Subcutaneous abdominal adipose tissue (tissue), 5 donors: ENCODE measurements around the gene ZNF211.

ENCODE experiments used
- H3K27ac ChIP-seq: one replicate; pipeline ENCODE4 v1.7.0; 2013; ENCODE audit warnings: low read depth, mild to moderate bottlenecking, inconsistent platforms, low read length, moderate library complexity
- H3K27me3 ChIP-seq, 5 donors: one replicate each; pipeline ENCODE4 v1.7.0; 2013; ENCODE audit warnings: low read length in 5 of 5, inconsistent platforms in 1 of 5; ENCODE audit not compliant: control insufficient read depth in 5 of 5, insufficient read depth in 4 of 5
- H3K36me3 ChIP-seq, 5 donors: one replicate each; pipeline ENCODE4 v1.7.0; 2013; ENCODE audit warnings: low read length in 5 of 5; ENCODE audit not compliant: control insufficient read depth in 5 of 5, insufficient read depth in 5 of 5
- H3K4me1 ChIP-seq, 5 donors: one replicate each; pipeline ENCODE4 v1.7.0; 2013; ENCODE audit warnings: low read length in 5 of 5, mild to moderate bottlenecking in 3 of 5, moderate library complexity in 1 of 5; ENCODE audit not compliant: control insufficient read depth in 5 of 5, insufficient read depth in 5 of 5
- H3K4me3 ChIP-seq, 5 donors: one replicate each; pipeline ENCODE4 v1.7.0; 2013; ENCODE audit warnings: low read length in 5 of 5, low read depth in 1 of 5
- H3K9ac ChIP-seq, 5 donors: one replicate each; pipeline ENCODE4 v1.7.0; 2013; ENCODE audit warnings: low read length in 5 of 5, mild to moderate bottlenecking in 4 of 5, moderate library complexity in 3 of 5
- H3K9me3 ChIP-seq, 5 donors: one replicate each; pipeline ENCODE4 v1.7.0; 2013; ENCODE audit warnings: low read length in 5 of 5; ENCODE audit not compliant: control insufficient read depth in 5 of 5
- donor health status: healthy.
- donor health status: healthy.
- donor health status: healthy.
- donor health status: healthy.
- donor health status: healthy.

The ZNF211 gene

GRCh38 chr19:57632987-57633831, at the start of gene ZNF211:
Gene ZNF211, plus strand, starts transcription at chr19:57633168. Its CDS starts 179 bp downstream, at chr19:57633347.
- Histone ChIP-seq H3K4me1 (peaks cover 0 to 18% (median 14%) of the 10 kb centered on the region in 5 donors), H3K36me3 (peaks cover 22 to 35% (median 28%) of the 10 kb centered on the region in 5 donors), H3K9ac (peak within 1 kb of the TSS; percentile 75 to 95 (median 87))

GRCh38 chr19:57583521-57584416, 49.2 kb upstream of the ZNF211 start, which contains the start of gene ZIK1:
Gene ZIK1, plus strand, starts transcription at chr19:57584145. Its CDS starts 212 bp downstream, at chr19:57584357.
- H3K27ac ChIP-seq, result no peak within 1 kb of the TSS
- peaks cover 13 to 40% (median 29%) of the 10 kb centered on the region in 5 donors for H3K9me3 ChIP-seq
- H3K4me3 ChIP-seq, result peak within 1 kb of the TSS; percentile 74 to 93 (median 78)
- no peaks in the 10 kb centered on the region for H3K27me3 ChIP-seq
- peak within 1 kb of the TSS in 3 of 5 donors; percentile 32 to 67 (median 65) for H3K9ac ChIP-seq
- H3K36me3 ChIP-seq, result peaks cover 0 to 12% (median 9%) of the 10 kb centered on the region in 5 donors
- H3K4me1 ChIP-seq, result peaks cover 0 to 24% (median 22%) of the 10 kb centered on the region in 5 donors

More at GRCh38 chr19:57632987-57633831, at the start of gene ZNF211:
- peaks cover 20 to 42% (median 28%) of the 10 kb centered on the region in 5 donors for H3K9me3 ChIP-seq
- no peaks in the 10 kb centered on the region for H3K27me3 ChIP-seq
- peak within 1 kb of the TSS; percentile 89 to 95 (median 93) for H3K4me3 ChIP-seq
- no peak within 1 kb of the TSS for H3K27ac ChIP-seq

GRCh38 chr19:57587529-57587928, 45.4 kb upstream of the ZNF211 start:
- H3K27me3 ChIP-seq, result peaks cover 0 to 2% (median 0%) of the 10 kb centered on the region in 5 donors
- H3K9ac ChIP-seq, result no peak overlapping the region
- peak overlapping the region in 4 of 5 donors; percentile 18 to 45 (median 34) for H3K4me3 ChIP-seq
- H3K36me3 ChIP-seq, result peaks cover 20 to 37% (median 34%) of the 10 kb centered on the region in 5 donors
- H3K4me1 ChIP-seq, result peaks cover 7 to 18% (median 18%) of the 10 kb centered on the region in 5 donors
- no peak overlapping the region for H3K27ac ChIP-seq
- peaks cover 44 to 78% (median 67%) of the 10 kb centered on the region in 5 donors for H3K9me3 ChIP-seq

- peak overlapping the region in 3 of 5 donors; percentile 65 to 86 (median 78) for H3K9ac ChIP-seq
- peaks cover 0 to 16% (median 14%) of the 10 kb centered on the region in 5 donors for H3K4me1 ChIP-seq
- H3K27me3 ChIP-seq, result no peaks in the 10 kb centered on the region
- H3K9me3 ChIP-seq, result peaks cover 6 to 24% (median 15%) of the 10 kb centered on the region in 5 donors
- H3K4me3 ChIP-seq, result peak overlapping the region; percentile 78 to 97 (median 92)
- H3K27ac ChIP-seq, result no peak overlapping the region
- peaks cover 1 to 12% (median 8%) of the 10 kb centered on the region in 5 donors for H3K36me3 ChIP-seq
Measured at GRCh38 chr19:57599377-57599760, 33.6 kb upstream of the ZNF211 start.

- peak within 1 kb of the TSS in 4 of 5 donors; percentile 65 to 86 (median 76) for H3K9ac ChIP-seq
- H3K4me1 ChIP-seq, result peaks cover 0 to 16% (median 14%) of the 10 kb centered on the region in 5 donors
- no peaks in the 10 kb centered on the region for H3K27me3 ChIP-seq
- peaks cover 6 to 17% (median 13%) of the 10 kb centered on the region in 5 donors for H3K36me3 ChIP-seq
- no peak within 1 kb of the TSS for H3K27ac ChIP-seq
- peaks cover 10 to 29% (median 20%) of the 10 kb centered on the region in 5 donors for H3K9me3 ChIP-seq
- H3K4me3 ChIP-seq, result peak within 1 kb of the TSS; percentile 78 to 97 (median 92)
Measured at GRCh38 chr19:57599761-57600383, 33.1 kb upstream of the ZNF211 start, which contains the start of gene ZNF530. Gene ZNF530, plus strand, starts transcription at chr19:57599885. Its CDS starts 4,461 bp downstream, at chr19:57604346.

GRCh38 chr19:57606931-57607330, 26.0 kb upstream of the ZNF211 start:
- H3K36me3 ChIP-seq, result peaks cover 20 to 44% (median 33%) of the 10 kb centered on the region in 5 donors

GRCh38 chr19:57611113-57611512, 21.9 kb upstream of the ZNF211 start:
- Histone ChIP-seq H3K27me3 (no peaks in the 10 kb centered on the region), H3K9ac (no peak overlapping the region), H3K4me3 (no peak overlapping the region), H3K36me3 (peaks cover 9 to 22% (median 12%) of the 10 kb centered on the region in 5 donors), H3K9me3 (peaks cover 24 to 47% (median 28%) of the 10 kb centered on the region in 5 donors), H3K4me1 (peaks cover 10 to 19% (median 17%) of the 10 kb centered on the region in 5 donors), H3K27ac (no peak overlapping the region)

More at GRCh38 chr19:57606931-57607330, 26.0 kb upstream of the ZNF211 start:
- Histone ChIP-seq H3K4me3 (peak overlapping the region in 3 of 5 donors; percentile 6 to 14 (median 12)), H3K27me3 (no peaks in the 10 kb centered on the region), H3K9ac (peak overlapping the region in 1 of 5 donors; percentile 16), H3K9me3 (peaks cover 37 to 69% (median 51%) of the 10 kb centered on the region in 5 donors), H3K27ac (no peak overlapping the region), H3K4me1 (peaks cover 0 to 10% (median 0%) of the 10 kb centered on the region in 5 donors)

GRCh38 chr19:57613941-57614743, 18.8 kb upstream of the ZNF211 start, which contains the start of gene ZNF134:
Gene ZNF134, plus strand, starts transcription at chr19:57614242. Its CDS starts 5,227 bp downstream, at chr19:57619469.
- Histone ChIP-seq H3K4me1 (peaks cover 0 to 19% (median 17%) of the 10 kb centered on the region in 5 donors), H3K9ac (peak within 1 kb of the TSS; percentile 23 to 91 (median 87)), H3K27me3 (no peaks in the 10 kb centered on the region), H3K27ac (no peak within 1 kb of the TSS), H3K36me3 (peaks cover 5 to 36% (median 33%) of the 10 kb centered on the region in 5 donors), H3K9me3 (peaks cover 36 to 59% (median 44%) of the 10 kb centered on the region in 5 donors), H3K4me3 (peak within 1 kb of the TSS; percentile 88 to 97 (median 96))
